NB4 (cell line): ENCODE results near the gene ATM.

Experiments
- DNase-seq: peaks from one replicate; pipeline ENCODE4 v3.0.0; 2010; ENCODE audit warnings: low read depth
- H3K4me3 ChIP-seq: one replicate; pipeline ENCODE4 v1.5.1; 2011; ENCODE audit warnings: mild to moderate bottlenecking, low read depth, low read length, moderate library complexity
- CTCF ChIP-seq: IDR thresholded peaks from one replicate; pipeline ENCODE4 v1.5.1; 2012; ENCODE audit warnings: low read depth, low read length
- MAX ChIP-seq: IDR thresholded peaks from 2 replicates; pipeline ENCODE4 v1.6.1; 2011; ENCODE audit warnings: low read depth, low read length
- MYC ChIP-seq: IDR thresholded peaks from 2 replicates; pipeline ENCODE4 v1.6.1; 2011; ENCODE audit warnings: low read depth, low read length
- POLR2A ChIP-seq: IDR thresholded peaks from 2 replicates; pipeline ENCODE4 v1.6.1; 2011; ENCODE audit warnings: mild to moderate bottlenecking; ENCODE audit not compliant: insufficient read length; ENCODE audit errors: extremely low read depth

The ATM gene

GRCh38 chr11:108319541-108320145 lies 96.8 kb downstream of the ATM start:
- no peak for DNase-seq
- TF ChIP-seq CTCF: no peak
- no peak for TF ChIP-seq MAX
- TF ChIP-seq MYC: no peak
- no peak for TF ChIP-seq POLR2A
- H3K4me3 ChIP-seq: no peak overlapping the region

- no peak for TF ChIP-seq MAX
- no peak for TF ChIP-seq POLR2A
- TF ChIP-seq CTCF: no peak
- no peak for TF ChIP-seq MYC
- DNase-seq: no peak
- H3K4me3 ChIP-seq: no peak overlapping the region
Observed at GRCh38 chr11:108322666-108323065, 99.8 kb downstream of the ATM start.

- no peak for TF ChIP-seq MAX
- no peak for TF ChIP-seq CTCF
Observed at GRCh38 chr11:108324587-108324986, 101.7 kb downstream of the ATM start.

DNA sequence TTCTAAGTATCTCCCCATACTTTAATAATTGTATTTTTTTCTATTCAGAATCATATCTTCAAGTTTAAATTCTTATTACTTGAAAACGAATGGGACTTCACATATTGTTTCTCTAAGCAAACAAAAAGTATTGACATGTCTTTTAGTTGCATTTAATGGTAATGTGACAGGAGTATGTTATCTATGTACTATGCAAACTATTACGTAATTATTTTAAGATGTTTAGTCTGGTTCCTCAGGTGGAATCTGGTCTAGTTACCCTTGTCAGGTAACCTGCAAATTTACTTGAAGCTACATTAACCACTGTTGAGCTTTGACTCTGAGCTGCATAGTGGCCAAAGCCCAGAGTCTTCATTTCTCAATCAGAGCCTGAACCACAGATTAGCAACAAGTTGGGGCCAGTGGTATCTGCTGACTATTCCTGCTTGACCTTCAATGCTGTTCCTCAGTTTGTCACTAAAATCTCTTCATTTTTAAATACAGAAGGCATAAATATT lies 110.6 kb downstream of the ATM start:
- H3K4me3 ChIP-seq: no peak overlapping the region
- no peak for TF ChIP-seq POLR2A
- no peak for TF ChIP-seq MAX
- no peak for TF ChIP-seq CTCF
- no peak for TF ChIP-seq MYC
- DNase-seq: no peak

More at GRCh38 chr11:108324587-108324986, 101.7 kb downstream of the ATM start:
- peak; percentile 29 for DNase-seq
- H3K4me3 ChIP-seq: no peak overlapping the region

DNA sequence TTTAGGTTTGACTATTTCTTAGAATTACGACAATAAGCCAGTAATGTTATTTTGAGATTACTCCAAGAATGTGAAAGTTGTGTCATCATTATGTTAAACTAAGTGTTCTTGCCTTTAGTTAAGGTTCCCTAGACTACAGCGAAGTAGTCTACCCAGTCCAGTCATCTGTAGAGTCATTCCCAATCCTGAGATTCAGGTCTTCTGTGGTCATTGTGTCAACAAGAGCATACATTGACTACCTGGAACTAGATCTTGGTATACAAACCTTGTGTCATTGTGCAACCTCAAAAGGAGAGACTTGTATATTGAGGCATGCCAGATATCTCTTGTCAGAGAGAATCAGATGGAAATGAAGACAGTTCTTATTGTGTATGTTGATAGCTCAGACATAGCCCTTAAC lies 115.9 kb downstream of the ATM start:
- H3K4me3 ChIP-seq: no peak overlapping the region
- TF ChIP-seq CTCF: no peak
- TF ChIP-seq MYC: no peak
- TF ChIP-seq POLR2A: no peak
- TF ChIP-seq MAX: no peak
- DNase-seq: no peak

DNA sequence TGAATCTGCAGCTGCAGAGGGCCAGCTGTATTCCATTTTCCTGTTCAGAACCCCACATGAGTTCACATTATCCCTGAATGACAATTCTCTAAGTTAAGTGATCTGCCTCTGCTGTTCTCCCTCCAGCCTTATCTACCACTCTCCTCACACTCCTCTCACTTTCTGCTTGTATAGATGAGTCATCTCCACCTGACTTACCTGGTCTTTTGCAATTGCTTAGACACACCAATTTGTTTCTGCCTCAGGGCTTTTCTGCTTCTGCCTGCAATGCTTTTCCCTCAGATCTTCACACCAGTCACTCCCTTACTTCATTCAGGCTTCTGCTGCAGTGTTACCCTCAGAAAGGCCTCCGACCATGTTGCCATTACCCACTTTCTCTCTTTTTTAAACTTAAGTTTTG lies 118.1 kb downstream of the ATM start:
- H3K4me3 ChIP-seq: no peak overlapping the region
- no peak for TF ChIP-seq CTCF
- TF ChIP-seq MAX: no peak
- TF ChIP-seq MYC: no peak
- no peak for TF ChIP-seq POLR2A
- DNase-seq: no peak
